GM12872 (cell line): ENCODE measurements around the gene BRD1.

Experiments
- CTCF ChIP-seq: IDR thresholded peaks from 3 replicates; pipeline ENCODE4 v1.5.1; 2011; ENCODE audit warnings: low read depth, mild to moderate bottlenecking, low read length, moderate library complexity; ENCODE audit not compliant: insufficient read depth

BRD1 gene

GRCh38 chr22:49739138-49739537 lies 88.5 kb downstream of the BRD1 start:
- TF ChIP-seq CTCF: no peak

- TF ChIP-seq CTCF: no peak
Measured at GRCh38 chr22:49738566-49738965, 89.1 kb downstream of the BRD1 start.

GRCh38 chr22:49738006-49738405 lies 89.7 kb downstream of the BRD1 start:
- no peak for TF ChIP-seq CTCF

- no peak for TF ChIP-seq CTCF
Measured at GRCh38 chr22:49737101-49737551, 90.5 kb downstream of the BRD1 start.

- no peak for TF ChIP-seq CTCF
Measured at GRCh38 chr22:49736538-49736937, 91.1 kb downstream of the BRD1 start.

- TF ChIP-seq CTCF: no peak
Measured at GRCh38 chr22:49735901-49736421, 91.7 kb downstream of the BRD1 start.

- TF ChIP-seq CTCF: no peak
Measured at GRCh38 chr22:49735411-49735900, 92.2 kb downstream of the BRD1 start.
